MM.1S (cell line): ENCODE results near the gene APH1B.

Source experiments
- DNase-seq: peaks from one replicate; pipeline ENCODE4 v3.0.0-alpha.2; 2015
- H2AFZ ChIP-seq: fragments of 300-600 bp; sonication (generic); 2 replicates; pipeline ENCODE4 v1.6.0; 2016; ENCODE audit warnings: antibody characterized with exemption, low read length
- H3F3A ChIP-seq: fragments of 300-600 bp; sonication (generic); 2 replicates; pipeline ENCODE4 v1.6.1; 2016; ENCODE audit warnings: mild to moderate bottlenecking, antibody characterized with exemption, low read length, moderate library complexity, mixed read lengths; ENCODE audit not compliant: insufficient read depth
- H3K27ac ChIP-seq: fragments of 300-600 bp; sonication (generic); 2 replicates; pipeline ENCODE4 v1.5.1; 2016; ENCODE audit warnings: mild to moderate bottlenecking, low read length
- H3K27me3 ChIP-seq: fragments of 300-600 bp; sonication (generic); replicated peaks from 2 replicates; pipeline ENCODE4 v1.6.0; 2016; ENCODE audit warnings: low read length; ENCODE audit not compliant: insufficient read depth
- H3K36me3 ChIP-seq: fragments of 300-600 bp; sonication (generic); replicated peaks from 2 replicates; pipeline ENCODE4 v1.6.1; 2016; ENCODE audit warnings: mild to moderate bottlenecking, low read length, mixed read lengths; ENCODE audit not compliant: insufficient read depth
- H3K4me1 ChIP-seq: fragments of 300-600 bp; sonication (generic); 2 replicates; pipeline ENCODE4 v1.6.1; 2016; ENCODE audit warnings: low read length, mixed read lengths
- H3K4me2 ChIP-seq: fragments of 300-600 bp; sonication (generic); 2 replicates; pipeline ENCODE4 v1.6.0; 2016; ENCODE audit warnings: low read depth, low read length
- H3K4me3 ChIP-seq: fragments of 300-600 bp; sonication (generic); 2 replicates; pipeline ENCODE4 v1.5.1; 2016; ENCODE audit warnings: low read length, mixed read lengths
- H3K79me2 ChIP-seq: fragments of 300-600 bp; sonication (generic); 2 replicates; pipeline ENCODE4 v1.6.1; 2016; ENCODE audit warnings: mixed run types, low read length, mixed read lengths
- H3K9ac ChIP-seq: fragments of 300-600 bp; sonication (generic); 2 replicates; pipeline ENCODE4 v1.6.1; 2016; ENCODE audit warnings: low read length, mixed read lengths
- H3K9me2 ChIP-seq: fragments of 300-600 bp; sonication (generic); replicated peaks from 2 replicates; pipeline ENCODE4 v1.6.1; 2016; ENCODE audit warnings: mild to moderate bottlenecking, low read length, mixed read lengths; ENCODE audit not compliant: insufficient read depth
- H3K9me3 ChIP-seq: fragments of 300-600 bp; sonication (generic); replicated peaks from 2 replicates; pipeline ENCODE4 v1.6.1; 2016; ENCODE audit warnings: mild to moderate bottlenecking, low read length, mixed read lengths; ENCODE audit not compliant: insufficient read depth
- H4K20me1 ChIP-seq: fragments of 300-600 bp; sonication (generic); 2 replicates; pipeline ENCODE4 v1.6.1; 2016; ENCODE audit warnings: mild to moderate bottlenecking, low read length, moderate library complexity, mixed read lengths; ENCODE audit not compliant: insufficient read depth
- CTCF ChIP-seq: fragments of 300-600 bp; sonication (generic); IDR thresholded peaks from 2 replicates; pipeline ENCODE4 v1.5.1; 2016; ENCODE audit warnings: antibody characterized with exemption, low read length, mixed read lengths
- EZH2 ChIP-seq: fragments of 300-600 bp; sonication (generic); optimal IDR thresholded peaks from 2 replicates; pipeline ENCODE3; 2017; ENCODE audit warnings: low read depth, mild to moderate bottlenecking, antibody characterized with exemption, low read length, mixed read lengths
- EZH2phosphoT487 ChIP-seq: fragments of 300-600 bp; sonication (generic); IDR thresholded peaks from 2 replicates; pipeline ENCODE4 v1.6.1; 2018; ENCODE audit warnings: antibody characterized with exemption, low read length

Gene APH1B

GRCh38 chr15:63348392-63348791, 71.0 kb downstream of the APH1B start:
- H3K27me3 ChIP-seq: no peaks in the 10 kb centered on the region
- H2AFZ ChIP-seq: no peak overlapping the region
- no peaks in the 10 kb centered on the region for H3F3A ChIP-seq
- H3K36me3 ChIP-seq: no peaks in the 10 kb centered on the region
- H3K9me3 ChIP-seq: no peaks in the 10 kb centered on the region
- H3K79me2 ChIP-seq: no peaks in the 10 kb centered on the region
- no peak overlapping the region for H3K9ac ChIP-seq
- DNase-seq: no peak
- H3K9me2 ChIP-seq: no peaks in the 10 kb centered on the region
- TF ChIP-seq EZH2 (no peak), EZH2phosphoT487 (no peak), CTCF (no peak)
- H4K20me1 ChIP-seq: no peaks in the 10 kb centered on the region
- H3K4me3 ChIP-seq: no peak overlapping the region
- no peak overlapping the region for H3K27ac ChIP-seq
- H3K4me1 ChIP-seq: peaks cover 14% of the 10 kb centered on the region
- H3K4me2 ChIP-seq: no peak overlapping the region

- H3K4me3 ChIP-seq: no peak overlapping the region
- no peaks in the 10 kb centered on the region for H3K79me2 ChIP-seq
- peaks cover 14% of the 10 kb centered on the region for H3K4me1 ChIP-seq
- TF ChIP-seq EZH2phosphoT487 (no peak), CTCF (no peak), EZH2 (no peak)
- no peak overlapping the region for H3K9ac ChIP-seq
- DNase-seq: no peak
- no peaks in the 10 kb centered on the region for H3K9me3 ChIP-seq
- no peak overlapping the region for H2AFZ ChIP-seq
- H3K9me2 ChIP-seq: no peaks in the 10 kb centered on the region
- H3K36me3 ChIP-seq: no peaks in the 10 kb centered on the region
- H3K27me3 ChIP-seq: no peaks in the 10 kb centered on the region
- no peak overlapping the region for H3K27ac ChIP-seq
- H3K4me2 ChIP-seq: no peak overlapping the region
- no peaks in the 10 kb centered on the region for H3F3A ChIP-seq
- no peaks in the 10 kb centered on the region for H4K20me1 ChIP-seq
Measured at GRCh38 chr15:63349156-63349555, 71.8 kb downstream of the APH1B start.

GRCh38 chr15:63349621-63350020, 72.2 kb downstream of the APH1B start:
- peaks cover 14% of the 10 kb centered on the region for H3K4me1 ChIP-seq
- no peak overlapping the region for H3K27ac ChIP-seq
- H3K9ac ChIP-seq: no peak overlapping the region
- H3K79me2 ChIP-seq: no peaks in the 10 kb centered on the region
- no peak overlapping the region for H3K4me2 ChIP-seq
- DNase-seq: no peak
- H3K4me3 ChIP-seq: no peak overlapping the region
- no peaks in the 10 kb centered on the region for H3K9me2 ChIP-seq
- H3K9me3 ChIP-seq: no peaks in the 10 kb centered on the region
- H3K27me3 ChIP-seq: no peaks in the 10 kb centered on the region
- H4K20me1 ChIP-seq: no peaks in the 10 kb centered on the region
- no peaks in the 10 kb centered on the region for H3K36me3 ChIP-seq
- H2AFZ ChIP-seq: no peak overlapping the region
- TF ChIP-seq EZH2phosphoT487 (no peak), EZH2 (no peak), CTCF (no peak)
- no peaks in the 10 kb centered on the region for H3F3A ChIP-seq
